ENCODE measurements around the gene CEACAM7.

Gene CEACAM7

DNA sequence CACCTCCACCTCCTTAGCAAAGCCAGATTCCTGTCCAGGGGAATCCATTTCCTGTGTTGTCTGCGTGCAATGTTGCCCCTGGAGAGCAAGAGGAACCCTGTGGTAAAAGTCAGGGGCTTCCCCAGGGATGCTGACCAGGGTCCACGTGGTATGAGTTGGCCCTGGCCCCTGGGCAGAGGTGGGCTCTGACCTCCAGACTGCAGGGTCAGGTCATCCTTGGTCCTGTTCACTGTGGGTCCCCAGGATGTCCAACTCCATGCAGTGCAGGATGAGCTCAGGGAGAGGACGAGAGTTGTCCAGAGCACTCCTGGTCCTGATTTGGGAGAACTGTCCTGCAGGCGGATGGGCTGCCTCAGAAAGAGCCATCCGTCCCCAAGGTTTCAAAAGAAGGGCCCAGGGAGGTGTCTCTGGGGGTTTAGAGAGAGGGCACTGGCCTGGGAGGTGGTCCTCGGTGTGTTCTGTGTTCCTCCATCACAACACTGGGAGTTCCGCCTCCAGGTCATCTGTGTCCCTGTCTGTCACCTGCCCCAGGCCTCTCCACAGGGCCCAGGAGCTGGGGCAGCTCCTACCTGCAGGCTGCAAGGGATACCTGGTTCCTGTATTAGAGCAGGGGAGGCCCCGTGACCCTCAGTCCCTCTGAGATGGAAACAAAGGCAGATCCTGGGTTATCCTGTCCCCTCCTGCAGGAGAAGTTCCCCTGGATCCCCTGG lies 59.9 kb downstream of the CEACAM7 start:
- Histone ChIP-seq H2BK15ac (ENCODE audit: low read length) (no peak overlapping the region), H3K36me3 (replicated peaks in 1 of 2; ENCODE audit: control insufficient read depth in 2 of 2, insufficient read depth in 2 of 2, low read length in 2 of 2) (no peaks in the 10 kb centered on the region), H2BK120ac (ENCODE audit: low read depth, low read length) (no peak overlapping the region), H3K9me3 (replicated peaks in 1 of 2; ENCODE audit: control insufficient read depth in 2 of 2, insufficient read depth in 1 of 2, low read depth in 1 of 2, low read length in 2 of 2) (peaks cover 0 to 36% of the 10 kb centered on the region in 2 donors), H3K9ac (ENCODE audit: low read depth, low read length, poor library complexity) (peak overlapping the region; percentile 74), H3K4me2 (ENCODE audit: insufficient read depth, low read length, poor library complexity, severe bottlenecking) (no peak overlapping the region), H4K91ac (ENCODE audit: low read depth, low read length, poor library complexity) (no peak overlapping the region), H2AK5ac (ENCODE audit: low read depth, low read length) (no peak overlapping the region), H2AFZ (ENCODE audit: low read length) (no peak overlapping the region), H3K18ac (ENCODE audit: low read length) (no peak overlapping the region), H4K8ac (ENCODE audit: low read depth, low read length) (no peak overlapping the region), H3K4ac (ENCODE audit: low read length) (no peak overlapping the region), H3K4me3 (ENCODE audit: low read length in 2 of 2) (no peak overlapping the region), H2BK12ac (ENCODE audit: low read length) (no peak overlapping the region), H3K4me1 (ENCODE audit: control insufficient read depth in 2 of 2, insufficient read depth in 1 of 2, low read depth in 1 of 2, low read length in 2 of 2) (no peaks in the 10 kb centered on the region), H2BK5ac (ENCODE audit: low read length) (no peak overlapping the region), H3K79me1 (ENCODE audit: low read depth, low read length) (no peaks in the 10 kb centered on the region), H3K27ac (replicated peaks; ENCODE audit: low read length) (no peak overlapping the region), H3K23ac (ENCODE audit: low read depth, low read length, poor library complexity) (no peak overlapping the region), H3K14ac (ENCODE audit: low read length) (peak overlapping the region; percentile 79), H3K27me3 (ENCODE audit: control insufficient read depth in 3 of 3, insufficient read depth in 3 of 3, low read depth in 1 of 3, low read length in 3 of 3) (peaks cover 0 to 57% (median 0%) of the 10 kb centered on the region in 3 experiments)
- DNase-seq (ENCODE audit: low spot score) = no peak
- no CpG with 5 or more reads among the region's 8 CpGs for WGBS, 2 donors (ENCODE audit: extremely low coverage in 2 of 2, insufficient read length in 2 of 2, insufficient replicate concordance in 1 of 2)

GRCh38 chr19:41626877-41627276 lies 61.2 kb downstream of the CEACAM7 start, which contains the start of gene CEACAM4:
CEACAM4 (minus strand) TSS chr19:41627074; CDS start chr19:41626963, 111 bp downstream.
- Histone ChIP-seq H3K9me3 (replicated peaks in 1 of 2; ENCODE audit: control insufficient read depth in 2 of 2, insufficient read depth in 1 of 2, low read depth in 1 of 2, low read length in 2 of 2) (peaks cover 0 to 36% of the 10 kb centered on the region in 2 donors), H3K4me2 (ENCODE audit: insufficient read depth, low read length, poor library complexity, severe bottlenecking) (no peak within 1 kb of the TSS), H3K4me1 (ENCODE audit: control insufficient read depth in 2 of 2, insufficient read depth in 1 of 2, low read depth in 1 of 2, low read length in 2 of 2) (no peaks in the 10 kb centered on the region), H3K79me1 (ENCODE audit: low read depth, low read length) (no peaks in the 10 kb centered on the region), H2AFZ (ENCODE audit: low read length) (no peak within 1 kb of the TSS), H2AK5ac (ENCODE audit: low read depth, low read length) (no peak within 1 kb of the TSS), H2BK15ac (ENCODE audit: low read length) (no peak within 1 kb of the TSS), H3K23ac (ENCODE audit: low read depth, low read length, poor library complexity) (no peak within 1 kb of the TSS), H2BK12ac (ENCODE audit: low read length) (no peak within 1 kb of the TSS), H3K4me3 (ENCODE audit: low read length in 2 of 2) (no peak within 1 kb of the TSS), H2BK120ac (ENCODE audit: low read depth, low read length) (no peak within 1 kb of the TSS), H3K9ac (ENCODE audit: low read depth, low read length, poor library complexity) (no peak within 1 kb of the TSS), H3K27me3 (ENCODE audit: control insufficient read depth in 3 of 3, insufficient read depth in 3 of 3, low read depth in 1 of 3, low read length in 3 of 3) (peaks cover 0 to 65% (median 0%) of the 10 kb centered on the region in 3 experiments), H4K8ac (ENCODE audit: low read depth, low read length) (no peak within 1 kb of the TSS), H3K18ac (ENCODE audit: low read length) (no peak within 1 kb of the TSS), H3K36me3 (replicated peaks in 1 of 2; ENCODE audit: control insufficient read depth in 2 of 2, insufficient read depth in 2 of 2, low read length in 2 of 2) (no peaks in the 10 kb centered on the region), H3K4ac (ENCODE audit: low read length) (no peak within 1 kb of the TSS), H3K14ac (ENCODE audit: low read length) (no peak within 1 kb of the TSS), H4K91ac (ENCODE audit: low read depth, low read length, poor library complexity) (no peak within 1 kb of the TSS), H2BK5ac (ENCODE audit: low read length) (no peak within 1 kb of the TSS), H3K27ac (replicated peaks; ENCODE audit: low read length) (no peak within 1 kb of the TSS)
- DNase-seq (ENCODE audit: low spot score) = no peak
- no CpG with 5 or more reads among the region's 7 CpGs for whole genome bisulfite sequencing, 2 donors (ENCODE audit: extremely low coverage in 2 of 2, insufficient read length in 2 of 2, insufficient replicate concordance in 1 of 2)

DNA sequence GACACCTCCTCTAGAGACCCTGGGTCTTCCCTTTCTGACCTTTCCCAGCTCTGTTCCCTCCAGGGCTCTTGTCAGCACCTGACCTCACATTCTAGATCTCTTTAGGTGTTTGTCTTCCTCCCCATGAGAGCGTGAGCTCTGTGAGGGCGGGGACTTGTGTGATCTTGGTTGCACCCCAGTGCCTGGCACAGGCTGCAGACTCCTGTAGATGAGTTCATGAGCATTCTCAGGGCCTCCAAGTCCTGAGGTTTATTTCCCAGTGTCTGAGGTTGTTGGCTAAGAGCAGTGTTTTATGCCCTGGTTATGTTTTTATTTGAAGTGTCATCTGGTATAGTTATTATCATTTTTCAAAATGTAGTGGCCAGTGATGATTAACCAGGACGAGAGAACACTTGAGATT lies 61.8 kb downstream of the CEACAM7 start:
- WGBS, 2 donors (ENCODE audit: extremely low coverage in 2 of 2, insufficient read length in 2 of 2, insufficient replicate concordance in 1 of 2) = no CpG with 5 or more reads among the region's 3 CpGs
- Histone ChIP-seq H3K4ac (ENCODE audit: low read length) (no peak overlapping the region), H3K4me2 (ENCODE audit: insufficient read depth, low read length, poor library complexity, severe bottlenecking) (no peak overlapping the region), H3K79me1 (ENCODE audit: low read depth, low read length) (no peaks in the 10 kb centered on the region), H2BK15ac (ENCODE audit: low read length) (no peak overlapping the region), H3K9ac (ENCODE audit: low read depth, low read length, poor library complexity) (no peak overlapping the region), H3K4me1 (ENCODE audit: control insufficient read depth in 2 of 2, insufficient read depth in 1 of 2, low read depth in 1 of 2, low read length in 2 of 2) (no peaks in the 10 kb centered on the region), H4K91ac (ENCODE audit: low read depth, low read length, poor library complexity) (no peak overlapping the region), H2BK5ac (ENCODE audit: low read length) (no peak overlapping the region), H3K27ac (replicated peaks; ENCODE audit: low read length) (no peak overlapping the region), H3K14ac (ENCODE audit: low read length) (no peak overlapping the region), H2BK120ac (ENCODE audit: low read depth, low read length) (no peak overlapping the region), H3K23ac (ENCODE audit: low read depth, low read length, poor library complexity) (no peak overlapping the region), H3K27me3 (ENCODE audit: control insufficient read depth in 3 of 3, insufficient read depth in 3 of 3, low read depth in 1 of 3, low read length in 3 of 3) (peaks cover 0 to 71% (median 0%) of the 10 kb centered on the region in 3 experiments), H3K4me3 (ENCODE audit: low read length in 2 of 2) (no peak overlapping the region), H2AFZ (ENCODE audit: low read length) (no peak overlapping the region), H4K8ac (ENCODE audit: low read depth, low read length) (no peak overlapping the region), H3K36me3 (replicated peaks in 1 of 2; ENCODE audit: control insufficient read depth in 2 of 2, insufficient read depth in 2 of 2, low read length in 2 of 2) (no peaks in the 10 kb centered on the region), H2BK12ac (ENCODE audit: low read length) (no peak overlapping the region), H2AK5ac (ENCODE audit: low read depth, low read length) (no peak overlapping the region), H3K9me3 (replicated peaks in 1 of 2; ENCODE audit: control insufficient read depth in 2 of 2, insufficient read depth in 1 of 2, low read depth in 1 of 2, low read length in 2 of 2) (peaks cover 0 to 41% of the 10 kb centered on the region in 2 donors), H3K18ac (ENCODE audit: low read length) (no peak overlapping the region)
- DNase-seq (ENCODE audit: low spot score) = no peak

- no peak overlapping the region for H4K8ac ChIP-seq (ENCODE audit: low read depth, low read length)
- no peak overlapping the region for H2BK5ac ChIP-seq (ENCODE audit: low read length)
- H3K9me3 ChIP-seq (replicated peaks in 1 of 2; ENCODE audit: control insufficient read depth in 2 of 2, insufficient read depth in 1 of 2, low read depth in 1 of 2, low read length in 2 of 2) = peaks cover 0 to 46% of the 10 kb centered on the region in 2 donors
- H3K23ac ChIP-seq (ENCODE audit: low read depth, low read length, poor library complexity) = no peak overlapping the region
- WGBS, 2 donors (ENCODE audit: extremely low coverage in 2 of 2, insufficient read length in 2 of 2, insufficient replicate concordance in 1 of 2) = no CpG with 5 or more reads among the region's 4 CpGs
- H4K91ac ChIP-seq (ENCODE audit: low read depth, low read length, poor library complexity) = no peak overlapping the region
- H2BK15ac ChIP-seq (ENCODE audit: low read length) = no peak overlapping the region
- H2BK12ac ChIP-seq (ENCODE audit: low read length) = no peak overlapping the region
- H3K18ac ChIP-seq (ENCODE audit: low read length) = no peak overlapping the region
- no peak overlapping the region for H3K4me2 ChIP-seq (ENCODE audit: insufficient read depth, low read length, poor library complexity, severe bottlenecking)
- no peak overlapping the region for H3K4ac ChIP-seq (ENCODE audit: low read length)
- H3K36me3 ChIP-seq (replicated peaks in 1 of 2; ENCODE audit: control insufficient read depth in 2 of 2, insufficient read depth in 2 of 2, low read length in 2 of 2) = no peaks in the 10 kb centered on the region
- H2AK5ac ChIP-seq (ENCODE audit: low read depth, low read length) = no peak overlapping the region
- no peak overlapping the region for H3K14ac ChIP-seq (ENCODE audit: low read length)
- DNase-seq (ENCODE audit: low spot score) = no peak
- no peak overlapping the region for H3K27ac ChIP-seq (replicated peaks; ENCODE audit: low read length)
- no peaks in the 10 kb centered on the region for H3K79me1 ChIP-seq (ENCODE audit: low read depth, low read length)
- H3K4me3 ChIP-seq (ENCODE audit: low read length in 2 of 2) = no peak overlapping the region
- H3K9ac ChIP-seq (ENCODE audit: low read depth, low read length, poor library complexity) = no peak overlapping the region
- peaks cover 0 to 82% (median 0%) of the 10 kb centered on the region in 3 experiments for H3K27me3 ChIP-seq (ENCODE audit: control insufficient read depth in 3 of 3, insufficient read depth in 3 of 3, low read depth in 1 of 3, low read length in 3 of 3)
- no peaks in the 10 kb centered on the region for H3K4me1 ChIP-seq (ENCODE audit: control insufficient read depth in 2 of 2, insufficient read depth in 1 of 2, low read depth in 1 of 2, low read length in 2 of 2)
- no peak overlapping the region for H2BK120ac ChIP-seq (ENCODE audit: low read depth, low read length)
- H2AFZ ChIP-seq (ENCODE audit: low read length) = no peak overlapping the region
These were observed 63.1 kb downstream of the CEACAM7 start for GRCh38 chr19:41624937-41625336.

Data from neuronal stem cell (in vitro differentiated cells).